Right lung (tissue), 5 donors: ENCODE measurements around the gene CYB561A3. TPM values are rescaled to one million over a fixed set of nuclear protein-coding genes. Genes with fewer than 3 reads are reported as not detected.

Experiments
- DNase-seq, 2 donors: peaks; one replicate each; pipeline ENCODE4 v3.0.0-alpha.2; 2013
- polyA plus RNA-seq, 5 donors: library from polyadenylated mRNA; unstranded; fragments of 120-200 nt; gene quantifications; one replicate each; pipeline versions ENCODE4 v1.2.1 to v1.2.3, GENCODE V29; 2013; ENCODE audit warnings: inconsistent platforms in 1 of 5, low replicate concordance in 1 of 5; ENCODE audit not compliant: insufficient read length in 5 of 5, insufficient read depth in 1 of 5

Gene CYB561A3
- polyA plus RNA-seq, 5 donors, result 27.1 to 40.0 (median 33.6) TPM

- DNase-seq, result no peak
These were observed 15.5 kb downstream of the CYB561A3 start for GRCh38 chr11:61345954-61346843.

DNA sequence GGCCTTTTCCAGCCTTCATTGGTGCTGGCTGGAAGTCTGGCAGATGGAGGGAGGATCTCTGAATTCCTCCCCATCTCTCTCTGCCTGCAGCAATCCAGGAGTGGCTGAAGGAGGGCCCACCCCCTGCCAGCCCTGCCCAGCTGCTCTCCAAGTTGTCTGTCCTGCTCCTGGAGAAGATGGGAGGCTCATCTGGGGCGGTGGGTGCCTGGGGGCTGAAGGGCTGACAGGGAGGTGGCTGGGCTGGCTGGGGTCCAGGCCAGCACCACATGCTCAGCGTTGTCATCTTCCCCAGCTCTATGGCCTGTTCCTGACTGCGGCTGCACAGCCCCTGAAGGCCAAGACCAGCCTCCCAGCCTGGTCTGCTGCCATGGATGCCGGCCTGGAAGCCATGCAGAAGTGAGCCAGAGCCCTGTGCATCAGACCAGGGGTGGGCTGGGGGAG is 16.5 kb downstream of the CYB561A3 start:
- DNase-seq, result no peak

DNA sequence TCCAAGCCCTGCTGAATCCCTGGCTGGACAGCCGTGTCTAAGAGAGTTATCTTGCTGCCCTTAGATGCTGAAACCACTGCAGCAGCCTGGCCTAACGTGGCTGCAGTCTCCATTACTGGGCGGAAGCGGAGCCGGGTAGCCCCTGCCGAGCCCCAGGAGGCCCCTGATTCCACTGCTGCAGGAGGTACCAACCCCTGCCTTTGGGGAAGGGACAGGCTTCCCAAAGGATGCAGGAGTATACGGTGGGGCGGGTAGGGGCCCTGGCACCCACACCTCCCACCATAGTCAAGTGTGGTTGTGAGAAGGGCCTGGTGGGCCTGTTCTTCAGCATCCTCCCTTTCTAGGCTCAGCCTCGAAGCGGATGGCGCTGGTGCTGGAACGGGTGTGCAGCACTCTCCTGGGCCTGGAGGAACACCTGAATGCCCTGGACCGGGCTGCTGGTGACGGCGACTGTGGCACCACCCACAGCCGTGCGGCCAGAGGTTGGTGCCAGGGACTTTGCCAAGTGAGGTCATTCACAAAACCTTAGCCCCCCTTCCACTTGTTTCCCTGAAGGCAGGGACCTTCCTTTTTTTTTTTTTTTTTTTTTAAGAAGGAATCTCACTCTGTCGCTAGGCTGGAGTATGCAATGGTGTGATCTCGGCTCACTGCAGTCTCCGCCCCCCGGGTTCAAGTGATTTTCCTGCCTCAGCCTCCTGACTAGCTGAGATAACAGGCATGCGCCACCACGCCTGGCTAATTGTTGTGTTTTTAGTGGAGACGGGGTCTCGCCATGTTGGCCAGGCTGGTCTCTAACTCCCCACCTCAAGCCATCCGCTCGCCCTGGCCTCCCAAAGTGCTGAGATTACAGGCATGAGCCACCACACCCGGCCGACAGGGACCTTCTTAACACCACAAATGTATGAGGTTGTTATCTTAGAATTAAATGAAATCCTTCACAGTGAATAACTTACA is 17.6 kb downstream of the CYB561A3 start:
- no peak for DNase-seq

DNA sequence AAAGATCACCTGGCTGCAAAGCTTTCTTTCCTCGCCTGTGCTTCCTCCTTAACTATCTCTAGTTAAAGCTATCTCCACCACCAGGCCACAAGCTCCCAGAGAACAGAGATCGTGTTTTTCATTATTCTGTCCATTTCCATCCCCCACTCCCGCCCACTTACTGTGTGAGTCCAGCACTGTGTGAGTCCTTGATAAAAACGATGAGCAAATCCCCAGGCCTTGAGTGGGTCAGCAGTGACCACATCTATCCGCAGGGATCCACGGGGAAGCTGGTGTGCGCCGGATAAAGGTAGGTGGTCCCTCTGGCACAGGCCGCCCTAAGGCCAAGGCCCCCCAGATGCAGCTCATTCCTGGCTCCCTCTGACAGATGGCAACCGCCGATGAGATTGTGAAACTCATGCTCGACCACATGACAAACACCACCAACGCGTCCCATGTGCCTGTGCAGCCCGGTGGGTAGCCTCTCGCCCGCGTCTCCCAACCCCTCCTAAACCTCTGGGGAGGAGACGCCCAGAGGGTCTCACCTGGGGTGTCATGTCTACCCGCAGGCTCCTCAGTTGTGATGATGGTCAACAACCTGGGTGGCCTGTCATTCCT is 19.4 kb downstream of the CYB561A3 start:
- no peak for DNase-seq

GRCh38 chr11:61341706-61342105 is 20.0 kb downstream of the CYB561A3 start:
- DNase-seq, result no peak

GRCh38 chr11:61340979-61341378 is 20.7 kb downstream of the CYB561A3 start:
- no peak for DNase-seq

- no peak for DNase-seq
These were observed 22.2 kb downstream of the CYB561A3 start for GRCh38 chr11:61339490-61339878.

- no peak for DNase-seq
These were observed 22.7 kb downstream of the CYB561A3 start for GRCh38 chr11:61338783-61339489.

- DNase-seq, result no peak
These were observed 23.8 kb downstream of the CYB561A3 start for GRCh38 chr11:61337706-61338470.

GRCh38 chr11:61336171-61336935 is 25.3 kb downstream of the CYB561A3 start:
- DNase-seq, result peak; percentile 64 to 77

- no peak for DNase-seq
These were observed 26.3 kb downstream of the CYB561A3 start for GRCh38 chr11:61335355-61335710.

DNA sequence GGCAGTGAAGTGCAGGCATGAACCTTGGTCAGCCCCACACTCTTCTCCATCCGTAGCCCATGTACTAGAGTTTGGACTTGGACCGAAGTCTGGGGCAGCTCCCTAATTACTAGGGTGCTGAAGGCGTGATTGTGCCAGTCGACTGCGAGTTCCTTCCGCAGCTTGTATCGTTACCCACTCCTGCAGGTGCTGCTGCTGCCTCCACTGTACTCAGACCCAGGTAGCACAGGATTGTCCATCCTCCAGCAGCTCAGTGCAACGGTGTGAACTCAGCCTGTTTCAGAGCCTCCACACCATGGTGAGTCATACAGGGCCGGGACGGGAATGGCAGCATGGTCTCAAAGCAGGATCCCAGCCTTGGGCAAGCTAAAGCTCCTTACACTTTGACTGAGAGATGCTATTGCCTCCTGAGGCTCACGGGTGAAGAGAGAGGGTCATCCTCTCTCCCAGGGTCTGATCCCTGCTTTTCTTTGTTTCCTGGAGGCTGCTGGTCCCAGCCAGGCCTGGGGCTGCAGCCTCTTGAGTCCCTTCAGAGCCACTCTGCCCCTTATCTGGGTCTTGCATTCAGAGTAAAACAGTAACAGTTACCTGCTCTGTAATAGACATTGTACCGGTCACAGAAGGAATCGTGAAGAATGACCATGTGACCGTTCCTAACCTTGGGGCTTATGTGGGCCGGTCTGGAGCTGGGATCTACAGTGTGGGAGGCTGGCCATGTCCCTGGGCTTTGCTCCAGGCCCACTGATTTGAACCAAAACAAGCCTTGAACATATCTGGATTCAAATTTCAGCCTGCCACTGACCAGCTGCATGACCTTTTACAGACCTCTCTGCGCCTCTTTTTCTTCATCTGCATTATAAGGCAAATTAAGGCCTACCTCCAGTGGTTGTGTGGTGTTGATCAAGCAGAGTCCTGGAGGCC is 27.0 kb downstream of the CYB561A3 start:
- no peak for DNase-seq

GRCh38 chr11:61333550-61334433 is 27.9 kb downstream of the CYB561A3 start:
- DNase-seq, result no peak

DNA sequence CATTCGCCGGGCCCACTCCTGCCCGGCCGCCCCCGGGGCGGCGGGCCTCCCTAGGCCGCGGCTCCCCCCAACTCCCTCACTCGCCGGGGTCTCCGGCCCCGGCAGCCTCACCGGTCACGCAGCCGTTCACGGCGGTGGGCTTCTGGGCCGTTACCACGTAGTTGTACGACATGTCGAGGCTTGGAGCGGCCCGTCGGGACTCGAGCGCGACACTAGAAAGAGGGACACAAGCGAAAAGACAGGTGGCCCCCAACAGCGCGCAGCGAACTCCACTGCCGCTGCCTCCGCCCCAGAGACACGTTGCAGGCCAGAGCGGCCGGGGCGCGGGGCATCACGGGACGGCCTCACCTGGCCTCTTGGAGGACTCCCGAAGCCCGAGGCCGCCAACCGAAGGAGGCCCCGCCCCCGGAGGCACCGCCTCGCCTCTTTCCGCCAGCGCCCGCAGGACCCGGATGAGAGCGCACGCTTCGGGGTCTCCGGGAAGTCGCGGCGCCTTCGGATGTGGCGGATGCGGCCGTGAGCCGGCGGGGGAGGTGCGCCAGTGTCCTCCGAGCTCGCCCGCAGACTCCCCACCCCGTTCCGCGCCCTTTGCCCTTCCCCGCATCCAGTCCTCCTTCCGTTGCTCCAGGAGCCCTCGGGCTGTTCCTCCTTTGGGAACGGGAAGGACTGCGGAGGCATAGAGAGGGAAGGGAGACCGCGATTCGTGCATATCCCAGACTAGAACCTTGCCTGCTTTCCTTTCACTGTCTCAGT is 28.7 kb downstream of the CYB561A3 start, which contains the start of the genes DDB1 and TKFC:
Gene DDB1 (minus strand): TSS at position 309 of the 753 bp plus-strand sequence. CDS start 137 bp downstream, at position 172.
Gene TKFC (plus strand): TSS at position 432 of the 753 bp plus-strand sequence. CDS start 1,501 bp downstream, outside the sequence.
- DNase-seq, result peak; percentile 93

DNA sequence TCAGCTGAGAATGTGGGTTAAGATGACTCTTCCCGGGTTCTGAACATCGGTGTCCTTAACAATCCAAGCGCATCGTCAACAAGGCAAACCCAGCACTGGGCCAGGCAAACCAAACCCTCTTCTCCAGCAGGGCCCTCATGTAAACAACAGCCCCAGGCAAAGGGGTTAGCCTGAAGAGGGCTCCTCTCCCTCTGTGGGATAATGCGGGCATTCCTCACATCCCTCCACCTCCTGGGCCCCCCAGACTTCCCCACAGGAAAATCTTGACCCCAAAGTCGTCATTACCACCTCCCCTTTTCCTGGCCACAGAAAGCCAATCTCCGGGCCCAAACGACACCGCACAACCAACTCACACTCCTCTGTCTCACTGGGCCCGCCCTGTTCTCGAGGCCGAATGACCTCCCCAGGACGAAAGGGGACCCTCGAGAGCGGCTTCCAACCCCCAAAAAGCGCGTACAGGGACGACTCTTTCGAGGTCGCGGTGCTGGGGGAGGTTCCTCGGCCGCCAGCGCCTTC is 29.3 kb downstream of the CYB561A3 start:
- peak in 1 of 2 donors; percentile 9 for DNase-seq

DNA sequence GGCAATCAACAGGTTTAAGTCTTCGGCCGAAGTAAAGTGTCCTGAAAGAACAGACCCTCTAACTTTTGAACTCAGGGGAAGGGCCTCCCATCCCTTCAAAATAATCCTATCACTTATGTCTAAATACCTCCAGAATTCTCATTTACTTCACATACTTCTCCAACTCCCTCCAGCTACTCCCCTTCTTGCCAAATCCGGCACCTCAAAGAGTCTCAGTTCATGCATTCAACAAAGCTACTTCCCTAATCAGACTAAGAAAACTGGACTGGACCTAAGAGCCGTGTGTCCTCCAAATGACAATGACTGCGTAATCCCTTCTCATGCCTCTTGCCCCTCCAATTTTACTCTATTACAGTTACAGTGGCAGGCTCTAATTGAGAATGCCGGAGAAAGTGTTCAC is 30.0 kb downstream of the CYB561A3 start:
- DNase-seq, result no peak
